OCI-LY3 (cell line): Measurements from ENCODE around the gene EYA4.

ENCODE experiments used
- H2AFZ ChIP-seq: fragments of 200-600, 300-600 bp; shearing (Covaris generic); 2 replicates; pipeline ENCODE4 v1.6.0; 2014; ENCODE audit warnings: antibody characterized with exemption, low read depth, low read length
- H3K27ac ChIP-seq: fragments of 200-600, 300-600 bp; sonication (generic); 2 replicates; pipeline ENCODE4 v1.5.1; 2014; ENCODE audit warnings: mild to moderate bottlenecking, low read length, moderate library complexity, mixed read lengths
- H3K27me3 ChIP-seq: fragments of 200-600, 300-600 bp; sonication (generic); 2 replicates; pipeline ENCODE4 v1.6.1; 2014; ENCODE audit warnings: low read depth, low read length, mixed read lengths
- H3K36me3 ChIP-seq: fragments of 200-600, 300-600 bp; sonication (generic); replicated peaks from 2 replicates; pipeline ENCODE3; 2014; ENCODE audit warnings: low read depth, low read length, mixed read lengths
- H3K4me1 ChIP-seq: fragments of 300-600, 200-600 bp; sonication (generic); 2 replicates; pipeline ENCODE4 v1.6.1; 2014; ENCODE audit warnings: low read length, mixed read lengths
- H3K4me2 ChIP-seq: fragments of 200-600, 300-600 bp; sonication (generic); 2 replicates; pipeline ENCODE4 v1.6.1; 2014; ENCODE audit warnings: low read length, mixed read lengths
- H3K4me3 ChIP-seq: fragments of 300-600, 200-600 bp; sonication (generic); 2 replicates; pipeline ENCODE4 v1.5.1; 2014; ENCODE audit warnings: antibody characterized with exemption, mild to moderate bottlenecking, low read length, moderate library complexity
- H3K79me2 ChIP-seq: fragments of 300-600, 200-600 bp; shearing (Covaris generic); 2 replicates; pipeline ENCODE4 v1.6.1; 2014; ENCODE audit warnings: mild to moderate bottlenecking, low read length, mixed read lengths
- H3K9ac ChIP-seq: fragments of 300-600, 200-600 bp; shearing (Covaris generic); 2 replicates; pipeline ENCODE4 v1.6.0; 2014; ENCODE audit warnings: mild to moderate bottlenecking, low read length, moderate library complexity
- H3K9me3 ChIP-seq: fragments of 200-600, 300-600 bp; shearing (Covaris generic); 2 replicates; pipeline ENCODE4 v1.6.1; 2014; ENCODE audit warnings: low read length, mixed read lengths; ENCODE audit not compliant: insufficient read depth
- H4K20me1 ChIP-seq: fragments of 200-600, 300-600 bp; sonication (generic); 2 replicates; pipeline ENCODE4 v1.6.1; 2016; ENCODE audit warnings: low read length, mixed read lengths; ENCODE audit not compliant: insufficient read depth
- CTCF ChIP-seq: fragments of 200-600, 300-600 bp; sonication (generic); IDR thresholded peaks from 2 replicates; pipeline ENCODE4 v1.5.1; 2014; ENCODE audit warnings: antibody characterized with exemption, low read length, low read depth
- EZH2phosphoT487 ChIP-seq: fragments of 200-600 bp; shearing (Covaris generic); IDR thresholded peaks from 2 replicates; pipeline ENCODE4 v1.6.1; 2018; ENCODE audit warnings: antibody characterized with exemption, mixed run types, low read depth

Gene EYA4

GRCh38 chr6:133467231-133467981, 226.2 kb downstream of the EYA4 start:
- Histone ChIP-seq H4K20me1 (no peaks in the 10 kb centered on the region), H3K9me3 (no peaks in the 10 kb centered on the region), H3K36me3 (no peaks in the 10 kb centered on the region), H3K27me3 (no peaks in the 10 kb centered on the region), H3K4me1 (no peaks in the 10 kb centered on the region), H3K27ac (no peak overlapping the region), H3K4me2 (no peak overlapping the region), H3K9ac (no peak overlapping the region), H2AFZ (no peak overlapping the region), H3K79me2 (no peaks in the 10 kb centered on the region), H3K4me3 (no peak overlapping the region)
- TF ChIP-seq EZH2phosphoT487 (no peak), CTCF (no peak)

- Histone ChIP-seq H4K20me1 (no peaks in the 10 kb centered on the region), H3K27ac (no peak overlapping the region), H3K4me3 (no peak overlapping the region), H2AFZ (no peak overlapping the region), H3K9ac (no peak overlapping the region), H3K4me2 (no peak overlapping the region), H3K79me2 (no peaks in the 10 kb centered on the region), H3K9me3 (no peaks in the 10 kb centered on the region), H3K27me3 (no peaks in the 10 kb centered on the region), H3K4me1 (no peaks in the 10 kb centered on the region), H3K36me3 (no peaks in the 10 kb centered on the region)
- TF ChIP-seq EZH2phosphoT487 = no peak
- TF ChIP-seq CTCF = no peak
Observed at GRCh38 chr6:133467982-133468380, 226.8 kb downstream of the EYA4 start.

- no peaks in the 10 kb centered on the region for H3K27me3 ChIP-seq
- H3K9ac ChIP-seq = no peak overlapping the region
- H4K20me1 ChIP-seq = no peaks in the 10 kb centered on the region
- no peaks in the 10 kb centered on the region for H3K36me3 ChIP-seq
- H3K27ac ChIP-seq = no peak overlapping the region
- no peak overlapping the region for H3K4me2 ChIP-seq
- H2AFZ ChIP-seq = no peak overlapping the region
- no peak overlapping the region for H3K4me3 ChIP-seq
- TF ChIP-seq EZH2phosphoT487 (no peak), CTCF (no peak)
- H3K4me1 ChIP-seq = no peaks in the 10 kb centered on the region
- no peaks in the 10 kb centered on the region for H3K9me3 ChIP-seq
- no peaks in the 10 kb centered on the region for H3K79me2 ChIP-seq
Observed at GRCh38 chr6:133468591-133468990, 227.4 kb downstream of the EYA4 start.

- H3K36me3 ChIP-seq = no peaks in the 10 kb centered on the region
- H3K79me2 ChIP-seq = no peaks in the 10 kb centered on the region
- no peak overlapping the region for H3K9ac ChIP-seq
- H4K20me1 ChIP-seq = no peaks in the 10 kb centered on the region
- no peak overlapping the region for H2AFZ ChIP-seq
- no peak overlapping the region for H3K4me2 ChIP-seq
- H3K4me3 ChIP-seq = no peak overlapping the region
- TF ChIP-seq EZH2phosphoT487 (no peak), CTCF (no peak)
- H3K27ac ChIP-seq = no peak overlapping the region
- no peaks in the 10 kb centered on the region for H3K27me3 ChIP-seq
- H3K9me3 ChIP-seq = no peaks in the 10 kb centered on the region
- H3K4me1 ChIP-seq = no peaks in the 10 kb centered on the region
Observed at GRCh38 chr6:133474516-133474915, 233.4 kb downstream of the EYA4 start.
